ENCODE measurements around the gene PLA2G15. TPM values are rescaled to one million over a fixed set of nuclear protein-coding genes. Genes with fewer than 3 reads are reported as not detected.

PLA2G15 gene
- total RNA-seq, 2 donors from 2014 or later: 11.6 to 13.9 TPM

DNA sequence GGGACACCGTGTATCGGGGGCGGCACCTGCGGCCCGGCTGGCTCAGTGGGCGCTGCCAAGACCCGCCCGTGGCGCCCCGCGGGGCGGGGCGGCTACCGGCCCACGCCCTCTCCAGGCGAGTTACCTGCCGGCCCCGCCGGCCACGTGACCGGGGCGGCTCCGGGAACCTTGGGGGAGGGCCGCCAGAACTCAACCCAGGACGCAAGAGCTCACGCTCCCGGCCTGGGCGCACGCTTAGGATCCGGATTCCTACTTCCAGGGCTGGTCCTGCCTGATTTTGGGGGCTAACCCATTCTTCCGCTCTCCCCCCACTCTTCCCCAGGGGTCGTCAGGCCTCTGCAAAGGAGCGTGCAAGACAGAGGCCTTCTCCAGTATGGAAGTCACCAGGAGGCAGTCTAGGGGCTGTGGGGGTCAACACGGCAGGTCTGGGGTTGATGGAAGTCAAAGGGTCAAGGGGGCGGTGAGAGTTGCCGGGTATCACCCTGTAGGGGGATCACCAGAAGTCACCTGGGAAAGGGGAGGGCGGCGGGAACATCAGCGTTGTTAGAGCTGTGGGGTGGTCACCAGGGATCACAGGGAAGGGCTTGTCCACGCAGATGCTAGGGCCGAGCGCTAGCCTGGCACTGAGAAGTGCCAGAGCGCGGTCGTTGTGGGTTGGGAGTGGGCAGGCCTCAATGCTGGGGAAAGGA is 8.9 kb upstream of the PLA2G15 start:
- Histone ChIP-seq H3K27ac (peak overlapping the region; percentile 88), H3K36me3 (no peaks in the 10 kb centered on the region), H3K4me1 (peaks cover 7% of the 10 kb centered on the region), H3K9me3 (no peaks in the 10 kb centered on the region), H3K4me3 (peak overlapping the region; percentile 75), H3K9ac (ENCODE audit: low read depth in 2 of 2, low read length in 2 of 2) (peak overlapping the region; percentile 84 to 86), H3K27me3 (no peaks in the 10 kb centered on the region)
- intact Hi-C loops (cut with DNase I): loop anchor here (10.0 kb wide), 1 partner anchor 241 kb away; the partner anchor contains the start of gene DPEP2
- peak; percentile 91 for DNase-seq
- TF ChIP-seq, protein P1, sequence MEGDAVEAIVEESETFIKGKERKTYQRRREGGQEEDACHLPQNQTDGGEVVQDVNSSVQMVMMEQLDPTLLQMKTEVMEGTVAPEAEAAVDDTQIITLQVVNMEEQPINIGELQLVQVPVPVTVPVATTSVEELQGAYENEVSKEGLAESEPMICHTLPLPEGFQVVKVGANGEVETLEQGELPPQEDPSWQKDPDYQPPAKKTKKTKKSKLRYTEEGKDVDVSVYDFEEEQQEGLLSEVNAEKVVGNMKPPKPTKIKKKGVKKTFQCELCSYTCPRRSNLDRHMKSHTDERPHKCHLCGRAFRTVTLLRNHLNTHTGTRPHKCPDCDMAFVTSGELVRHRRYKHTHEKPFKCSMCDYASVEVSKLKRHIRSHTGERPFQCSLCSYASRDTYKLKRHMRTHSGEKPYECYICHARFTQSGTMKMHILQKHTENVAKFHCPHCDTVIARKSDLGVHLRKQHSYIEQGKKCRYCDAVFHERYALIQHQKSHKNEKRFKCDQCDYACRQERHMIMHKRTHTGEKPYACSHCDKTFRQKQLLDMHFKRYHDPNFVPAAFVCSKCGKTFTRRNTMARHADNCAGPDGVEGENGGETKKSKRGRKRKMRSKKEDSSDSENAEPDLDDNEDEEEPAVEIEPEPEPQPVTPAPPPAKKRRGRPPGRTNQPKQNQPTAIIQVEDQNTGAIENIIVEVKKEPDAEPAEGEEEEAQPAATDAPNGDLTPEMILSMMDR (IDR thresholded peaks at IDR 0.05): no peak

DNA sequence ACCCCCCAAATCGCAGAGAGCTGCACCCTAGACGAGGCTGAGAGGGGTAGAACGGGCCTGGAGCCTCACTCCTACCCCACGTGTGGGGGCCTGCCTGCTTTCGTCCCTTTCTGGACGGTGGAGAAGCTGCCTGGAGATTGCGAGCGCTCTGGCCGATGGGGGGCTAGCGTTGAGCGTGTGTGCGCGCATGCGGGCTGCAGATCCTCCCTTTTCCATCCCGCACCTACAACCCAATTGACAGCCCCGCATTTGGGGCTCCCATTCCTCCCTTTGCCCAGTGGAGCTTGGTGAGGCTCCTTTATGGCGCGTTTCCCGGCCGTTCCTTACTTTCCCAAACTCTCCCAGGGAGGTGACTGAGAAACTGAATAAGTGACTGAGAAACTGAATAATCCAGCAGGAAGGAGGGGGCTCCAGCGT is 8.3 kb upstream of the PLA2G15 start:
- TF ChIP-seq, protein P1 (IDR thresholded peaks at IDR 0.05): no peak
- intact Hi-C loops (cut with DNase I): loop anchor here (10.0 kb wide), 1 partner anchor 242 kb away; the partner anchor contains the start of gene DPEP2
- Histone ChIP-seq H3K36me3 (no peaks in the 10 kb centered on the region), H3K27me3 (no peaks in the 10 kb centered on the region), H3K9ac (ENCODE audit: low read depth in 2 of 2, low read length in 2 of 2) (peak overlapping the region; percentile 84 to 86), H3K9me3 (no peaks in the 10 kb centered on the region), H3K27ac (peak overlapping the region; percentile 88), H3K4me1 (peaks cover 7% of the 10 kb centered on the region), H3K4me3 (peak overlapping the region; percentile 75)
- DNase-seq: no peak

DNA sequence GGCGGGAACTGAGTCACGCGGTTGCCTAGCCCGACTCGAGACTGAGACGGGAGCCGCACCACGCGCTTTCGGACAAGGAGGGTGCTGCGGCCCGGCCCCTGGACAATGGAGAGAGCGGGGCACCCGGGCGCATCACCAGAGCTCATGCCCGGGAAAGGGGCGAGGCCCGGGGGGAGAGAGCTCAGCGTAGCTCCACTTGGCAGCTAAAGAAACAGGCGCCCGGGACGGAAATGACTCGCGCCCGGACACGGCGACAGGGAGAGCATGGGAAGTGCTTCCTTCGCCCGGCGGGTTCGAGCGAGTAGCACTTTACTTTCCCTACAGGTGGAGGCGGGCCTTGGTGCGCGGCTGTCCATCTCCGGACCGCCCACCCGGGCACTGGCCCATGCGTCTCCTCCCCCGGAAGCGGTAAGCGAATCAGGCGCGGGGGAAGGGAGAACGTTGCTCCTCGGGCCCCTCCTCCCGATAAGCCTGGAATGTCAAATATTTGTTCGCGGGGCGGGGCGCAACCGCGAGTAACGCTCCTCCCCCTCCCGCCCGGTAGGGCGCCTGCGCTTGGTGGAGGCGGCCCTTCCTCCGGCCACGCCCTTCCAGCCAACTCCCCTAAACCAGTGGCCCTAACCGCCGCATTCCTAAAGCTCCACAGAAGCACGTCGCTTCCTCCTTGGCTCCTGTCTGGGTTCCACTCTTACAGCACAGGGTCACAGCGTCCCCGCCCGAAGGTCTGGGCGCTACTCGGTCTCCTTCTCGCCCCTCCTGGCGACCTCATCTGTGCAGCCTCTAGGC is 7.7 kb upstream of the PLA2G15 start:
- H3K9me3 ChIP-seq: no peaks in the 10 kb centered on the region
- peak overlapping the region; percentile 84 to 86 for H3K9ac ChIP-seq (ENCODE audit: low read depth in 2 of 2, low read length in 2 of 2)
- peaks cover 7% of the 10 kb centered on the region for H3K4me1 ChIP-seq
- H3K4me3 ChIP-seq: peak overlapping the region; percentile 75
- no peaks in the 10 kb centered on the region for H3K36me3 ChIP-seq
- no peaks in the 10 kb centered on the region for H3K27me3 ChIP-seq
- peak; percentile 99 for DNase-seq
- TF ChIP-seq, protein P1 (IDR thresholded peaks at IDR 0.05): no peak
- intact Hi-C loops (cut with DNase I): loop anchor here (10.0 kb wide), 1 partner anchor 243 kb away; the partner anchor contains the start of gene DPEP2
- peak overlapping the region; percentile 88 for H3K27ac ChIP-seq

DNA sequence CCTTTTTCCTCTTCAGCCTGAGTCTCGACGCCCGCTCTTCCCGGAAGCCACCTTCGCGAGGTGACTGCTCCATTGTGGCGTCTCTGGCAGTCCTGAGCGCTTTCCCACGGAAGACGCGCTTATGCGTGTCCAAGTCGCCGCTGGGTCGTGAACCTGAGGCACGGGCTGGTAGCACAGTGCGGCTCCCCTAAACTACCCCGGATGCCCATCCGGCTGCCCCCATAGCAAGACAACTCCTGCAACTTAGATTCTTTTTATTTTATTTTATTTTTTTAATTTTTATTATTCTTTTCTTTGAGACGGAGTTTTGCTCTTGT is 7.2 kb upstream of the PLA2G15 start:
- TF ChIP-seq, protein P1 (IDR thresholded peaks at IDR 0.05): no peak
- peak overlapping the region; percentile 75 for H3K4me3 ChIP-seq
- peaks cover 7% of the 10 kb centered on the region for H3K4me1 ChIP-seq
- peak overlapping the region; percentile 88 for H3K27ac ChIP-seq
- no peak for DNase-seq
- no peaks in the 10 kb centered on the region for H3K9me3 ChIP-seq
- no peaks in the 10 kb centered on the region for H3K36me3 ChIP-seq
- intact Hi-C loops (cut with DNase I): loop anchor here (10.0 kb wide), 1 partner anchor 243 kb away; the partner anchor contains the start of gene DPEP2
- peak overlapping the region; percentile 60 to 86 for H3K9ac ChIP-seq (ENCODE audit: low read depth in 2 of 2, low read length in 2 of 2)
- H3K27me3 ChIP-seq: no peaks in the 10 kb centered on the region

DNA sequence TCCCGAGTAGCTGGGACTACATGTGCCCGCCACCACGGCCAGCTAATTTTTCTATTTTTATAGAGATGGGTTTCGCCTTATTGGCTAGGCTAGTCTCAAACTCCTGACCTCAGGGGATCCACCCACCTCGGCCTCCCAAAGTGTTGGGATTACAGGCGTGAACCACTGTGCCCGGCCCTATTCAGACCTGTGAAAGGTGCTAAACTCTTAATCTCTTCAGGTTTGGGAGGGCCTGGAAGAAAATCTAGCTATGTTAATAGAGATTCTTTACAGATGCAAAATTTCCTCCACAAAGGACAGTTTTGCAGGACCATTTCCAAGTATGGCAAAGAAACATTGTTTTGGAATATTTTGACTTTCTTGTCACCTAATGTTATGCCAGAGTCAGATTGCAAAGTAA is 3.1 kb upstream of the PLA2G15 start:
- Histone ChIP-seq H3K4me1 (peaks cover 15% of the 10 kb centered on the region), H3K9ac (ENCODE audit: low read depth in 2 of 2, low read length in 2 of 2) (no peak overlapping the region), H3K36me3 (no peaks in the 10 kb centered on the region), H3K4me3 (no peak overlapping the region), H3K27ac (no peak overlapping the region), H3K9me3 (no peaks in the 10 kb centered on the region), H3K27me3 (no peaks in the 10 kb centered on the region)
- DNase-seq: no peak
- intact Hi-C loops (cut with DNase I): no loop called here
- TF ChIP-seq, protein P1 (IDR thresholded peaks at IDR 0.05): no peak

All from colonic mucosa (tissue), 4 donors.